Measurements from ENCODE around the gene AGO3. TPM values are rescaled to one million over a fixed set of nuclear protein-coding genes. Genes with fewer than 3 reads are reported as not detected.

AGO3 gene
- polyA plus RNA-seq, 2 donors = 2.6 to 3.2 TPM

DNA sequence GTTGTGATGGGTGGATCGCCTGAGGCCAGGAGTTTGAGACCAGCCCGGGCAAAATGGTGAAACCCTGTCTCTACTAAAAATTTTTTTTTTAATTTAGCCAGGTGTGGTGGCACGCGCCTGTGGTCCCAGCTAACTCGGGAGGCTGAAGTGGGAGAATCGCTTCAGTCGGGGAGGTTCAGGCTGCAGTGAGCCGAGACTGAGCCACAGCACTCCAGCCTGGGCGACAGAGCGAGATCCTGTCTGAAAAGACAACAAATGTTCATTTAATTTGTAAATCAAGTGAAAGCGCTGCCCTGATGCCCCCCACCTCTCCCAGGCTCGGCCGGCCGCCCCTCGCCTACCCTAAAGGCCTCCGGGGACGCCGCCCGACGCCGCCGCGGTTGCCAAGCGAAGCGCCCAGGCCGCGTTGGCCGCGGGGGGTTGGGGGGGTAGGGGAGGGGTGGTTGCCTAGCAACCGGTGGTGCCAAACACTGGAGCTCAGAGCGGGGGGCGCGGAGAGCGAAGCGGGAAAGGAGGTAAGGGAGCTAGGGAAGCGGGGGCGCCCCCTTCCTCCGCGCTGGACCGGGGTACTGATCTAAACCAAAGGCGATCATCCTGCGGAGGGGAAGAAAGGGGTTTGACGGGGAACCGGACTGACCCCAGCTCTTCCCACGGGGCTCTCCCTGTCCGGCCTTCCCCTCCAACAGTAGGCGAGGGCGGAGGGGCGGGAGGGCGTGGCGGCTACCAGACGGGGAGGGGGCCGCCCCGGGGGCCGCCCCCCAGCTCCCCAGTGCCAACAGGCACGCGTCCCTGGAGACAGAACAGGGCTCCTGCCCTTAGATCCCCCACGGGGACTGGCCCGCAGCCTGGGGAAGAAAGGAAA, 153.0 kb downstream of the AGO3 start, which contains the start of gene TEKT2:
TEKT2 (plus strand) TSS at position 460 of the 862 bp plus-strand sequence. CDS start 828 bp downstream, outside the sequence.
- Histone ChIP-seq H3K27ac (ENCODE audit: low read depth in 2 of 2, low read length in 1 of 2) (no peak within 1 kb of the TSS), H3K27me3 (ENCODE audit: control insufficient read depth in 1 of 2, insufficient read depth in 2 of 2, low read length in 2 of 2) (no peaks in the 10 kb centered on the region), H3K9me3 (ENCODE audit: control insufficient read depth in 2 of 2, insufficient read depth in 1 of 2, low read depth in 1 of 2, low read length in 1 of 2) (no peaks in the 10 kb centered on the region), H3K4me1 (ENCODE audit: control insufficient read depth in 2 of 2, insufficient read depth in 2 of 2, low read length in 1 of 2) (peaks cover 0 to 7% of the 10 kb centered on the region in 2 donors), H3K4me3 (ENCODE audit: low read depth in 1 of 2, low read length in 2 of 2) (peak within 1 kb of the TSS; percentile 15 to 41), H3K36me3 (ENCODE audit: control insufficient read depth in 2 of 2, insufficient read depth in 2 of 2, low read length in 1 of 2) (no peaks in the 10 kb centered on the region)
- WGBS, 2 donors = 14 to 17% methylated on average over 51 to 58 of the region's 59 CpGs

GRCh38 chr1:36084497-36085115, 153.7 kb downstream of the AGO3 start:
- no peaks in the 10 kb centered on the region for H3K27me3 ChIP-seq (ENCODE audit: control insufficient read depth in 1 of 2, insufficient read depth in 2 of 2, low read length in 2 of 2)
- H3K4me1 ChIP-seq (ENCODE audit: control insufficient read depth in 2 of 2, insufficient read depth in 2 of 2, low read length in 1 of 2) = peaks cover 0 to 9% of the 10 kb centered on the region in 2 donors
- no peaks in the 10 kb centered on the region for H3K36me3 ChIP-seq (ENCODE audit: control insufficient read depth in 2 of 2, insufficient read depth in 2 of 2, low read length in 1 of 2)
- H3K9me3 ChIP-seq (ENCODE audit: control insufficient read depth in 2 of 2, insufficient read depth in 1 of 2, low read depth in 1 of 2, low read length in 1 of 2) = no peaks in the 10 kb centered on the region
- WGBS, 2 donors = 39 to 54% methylated on average over 19 of the region's 19 CpGs
- no peak overlapping the region for H3K27ac ChIP-seq (ENCODE audit: low read depth in 2 of 2, low read length in 1 of 2)
- H3K4me3 ChIP-seq (ENCODE audit: low read depth in 1 of 2, low read length in 2 of 2) = peak overlapping the region; percentile 15 to 41

DNA sequence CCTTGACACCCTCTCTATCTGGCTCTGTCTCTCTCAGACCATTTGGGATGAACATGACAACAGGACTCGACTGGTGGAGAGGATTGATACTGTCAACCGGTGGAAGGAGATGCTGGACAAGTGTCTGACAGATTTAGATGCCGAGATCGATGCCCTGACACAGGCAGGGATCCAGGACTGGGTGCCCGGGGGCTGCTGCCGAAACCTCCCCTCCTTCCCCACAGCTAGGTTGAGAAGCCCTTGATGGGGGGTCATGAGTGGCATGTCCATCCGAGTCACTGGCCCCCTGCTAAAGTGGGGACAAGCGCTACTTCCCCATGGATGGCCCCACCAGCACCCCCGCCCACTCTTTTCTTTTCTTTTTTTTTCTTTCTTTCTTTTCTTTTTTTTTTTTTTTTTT, 154.2 kb downstream of the AGO3 start:
- Histone ChIP-seq H3K27ac (ENCODE audit: low read depth in 2 of 2, low read length in 1 of 2) (no peak overlapping the region), H3K4me3 (ENCODE audit: low read depth in 1 of 2, low read length in 2 of 2) (no peak overlapping the region), H3K4me1 (ENCODE audit: control insufficient read depth in 2 of 2, insufficient read depth in 2 of 2, low read length in 1 of 2) (peaks cover 0 to 11% of the 10 kb centered on the region in 2 donors), H3K27me3 (ENCODE audit: control insufficient read depth in 1 of 2, insufficient read depth in 2 of 2, low read length in 2 of 2) (no peaks in the 10 kb centered on the region), H3K9me3 (ENCODE audit: control insufficient read depth in 2 of 2, insufficient read depth in 1 of 2, low read depth in 1 of 2, low read length in 1 of 2) (no peaks in the 10 kb centered on the region), H3K36me3 (ENCODE audit: control insufficient read depth in 2 of 2, insufficient read depth in 2 of 2, low read length in 1 of 2) (no peaks in the 10 kb centered on the region)
- 83 to 94% methylated on average over 8 to 9 of the region's 9 CpGs for WGBS, 2 donors

DNA sequence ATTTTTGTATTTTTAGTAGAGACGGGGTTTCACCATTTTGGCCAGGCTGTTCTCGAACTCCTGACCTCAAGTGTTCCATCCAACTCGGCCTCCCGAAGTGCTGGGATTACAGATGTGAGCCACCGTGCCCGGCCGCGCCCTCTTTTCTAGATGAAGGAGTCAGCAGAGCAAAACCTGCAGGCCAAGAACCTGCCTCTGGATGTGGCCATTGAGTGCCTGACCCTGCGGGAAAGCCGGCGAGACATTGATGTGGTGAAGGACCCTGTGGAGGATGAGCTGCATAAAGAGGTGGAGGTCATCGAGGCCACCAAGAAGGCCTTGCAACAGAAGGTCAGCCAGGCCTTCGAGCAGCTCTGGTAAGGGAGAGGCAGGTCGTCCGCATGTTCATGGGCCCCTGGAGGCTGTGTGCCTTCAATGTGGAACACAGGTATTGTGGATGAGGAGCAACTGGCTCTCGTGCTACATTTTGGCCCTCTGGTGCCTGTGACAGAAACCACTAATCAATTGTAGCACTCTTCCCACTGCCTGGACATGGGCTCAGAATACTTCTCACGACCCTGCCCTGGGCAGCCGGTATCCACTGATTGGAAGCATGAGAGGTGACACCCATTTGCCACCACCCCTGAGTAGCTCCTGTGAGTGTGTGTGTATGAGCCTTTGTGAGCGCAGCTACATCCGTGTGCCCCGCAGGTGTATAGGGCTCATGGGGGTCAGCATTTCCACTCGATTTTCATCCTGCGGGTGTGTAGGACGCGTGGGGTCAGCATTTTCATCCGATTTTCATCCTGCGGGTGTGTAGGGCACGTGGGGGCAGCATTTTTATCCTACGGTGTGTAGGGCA, 155.0 kb downstream of the AGO3 start:
- WGBS, 2 donors = 92% methylated on average over 29 of the region's 29 CpGs

DNA sequence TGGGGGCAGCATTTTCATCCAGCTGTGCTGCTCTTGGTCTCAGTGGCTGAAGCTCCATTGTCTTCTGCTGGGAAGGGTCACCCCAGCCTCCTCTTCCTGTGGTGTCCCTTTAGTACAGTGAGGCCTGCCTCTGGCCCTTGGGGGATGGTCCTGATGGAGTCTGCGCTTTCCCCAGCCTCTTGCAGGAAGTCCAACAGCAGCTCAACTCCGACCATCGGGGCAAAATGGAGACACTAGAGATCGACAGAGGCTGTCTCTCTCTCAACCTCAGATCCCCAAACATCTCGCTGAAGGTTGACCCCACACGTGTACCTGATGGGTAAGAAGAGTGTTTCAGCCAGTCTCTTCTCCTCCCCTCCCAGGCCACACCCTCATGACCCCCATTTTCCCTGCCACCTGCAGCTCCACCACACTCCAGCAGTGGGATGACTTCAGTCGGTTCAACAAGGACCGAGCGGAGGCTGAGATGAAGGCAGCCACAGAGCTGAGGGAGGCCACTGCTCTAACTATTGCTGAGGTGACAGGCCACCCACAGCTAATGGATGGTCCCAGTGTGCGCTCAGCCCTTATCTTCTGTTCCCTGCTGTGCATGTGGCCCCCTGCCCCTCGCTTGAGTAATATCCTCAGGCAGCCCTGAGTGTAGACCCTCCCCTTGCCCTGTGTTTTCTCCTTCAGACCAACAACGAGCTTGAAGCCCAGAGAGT, 155.8 kb downstream of the AGO3 start:
- no peak overlapping the region for H3K27ac ChIP-seq (ENCODE audit: low read depth in 2 of 2, low read length in 1 of 2)
- H3K27me3 ChIP-seq (ENCODE audit: control insufficient read depth in 1 of 2, insufficient read depth in 2 of 2, low read length in 2 of 2) = no peaks in the 10 kb centered on the region
- no peak overlapping the region for H3K4me3 ChIP-seq (ENCODE audit: low read depth in 1 of 2, low read length in 2 of 2)
- H3K36me3 ChIP-seq (ENCODE audit: control insufficient read depth in 2 of 2, insufficient read depth in 2 of 2, low read length in 1 of 2) = peaks cover 0 to 5% of the 10 kb centered on the region in 2 donors
- no peaks in the 10 kb centered on the region for H3K9me3 ChIP-seq (ENCODE audit: control insufficient read depth in 2 of 2, insufficient read depth in 1 of 2, low read depth in 1 of 2, low read length in 1 of 2)
- H3K4me1 ChIP-seq (ENCODE audit: control insufficient read depth in 2 of 2, insufficient read depth in 2 of 2, low read length in 1 of 2) = peaks cover 0 to 13% of the 10 kb centered on the region in 2 donors
- 85% methylated on average over 12 of the region's 12 CpGs for WGBS, 2 donors

More for the DNA sequence above, 155.0 kb downstream of the AGO3 start:
- Histone ChIP-seq H3K36me3 (ENCODE audit: control insufficient read depth in 2 of 2, insufficient read depth in 2 of 2, low read length in 1 of 2) (no peaks in the 10 kb centered on the region), H3K4me1 (ENCODE audit: control insufficient read depth in 2 of 2, insufficient read depth in 2 of 2, low read length in 1 of 2) (peaks cover 0 to 11% of the 10 kb centered on the region in 2 donors), H3K27me3 (ENCODE audit: control insufficient read depth in 1 of 2, insufficient read depth in 2 of 2, low read length in 2 of 2) (no peaks in the 10 kb centered on the region), H3K4me3 (ENCODE audit: low read depth in 1 of 2, low read length in 2 of 2) (no peak overlapping the region), H3K27ac (ENCODE audit: low read depth in 2 of 2, low read length in 1 of 2) (no peak overlapping the region), H3K9me3 (ENCODE audit: control insufficient read depth in 2 of 2, insufficient read depth in 1 of 2, low read depth in 1 of 2, low read length in 1 of 2) (no peaks in the 10 kb centered on the region)

DNA sequence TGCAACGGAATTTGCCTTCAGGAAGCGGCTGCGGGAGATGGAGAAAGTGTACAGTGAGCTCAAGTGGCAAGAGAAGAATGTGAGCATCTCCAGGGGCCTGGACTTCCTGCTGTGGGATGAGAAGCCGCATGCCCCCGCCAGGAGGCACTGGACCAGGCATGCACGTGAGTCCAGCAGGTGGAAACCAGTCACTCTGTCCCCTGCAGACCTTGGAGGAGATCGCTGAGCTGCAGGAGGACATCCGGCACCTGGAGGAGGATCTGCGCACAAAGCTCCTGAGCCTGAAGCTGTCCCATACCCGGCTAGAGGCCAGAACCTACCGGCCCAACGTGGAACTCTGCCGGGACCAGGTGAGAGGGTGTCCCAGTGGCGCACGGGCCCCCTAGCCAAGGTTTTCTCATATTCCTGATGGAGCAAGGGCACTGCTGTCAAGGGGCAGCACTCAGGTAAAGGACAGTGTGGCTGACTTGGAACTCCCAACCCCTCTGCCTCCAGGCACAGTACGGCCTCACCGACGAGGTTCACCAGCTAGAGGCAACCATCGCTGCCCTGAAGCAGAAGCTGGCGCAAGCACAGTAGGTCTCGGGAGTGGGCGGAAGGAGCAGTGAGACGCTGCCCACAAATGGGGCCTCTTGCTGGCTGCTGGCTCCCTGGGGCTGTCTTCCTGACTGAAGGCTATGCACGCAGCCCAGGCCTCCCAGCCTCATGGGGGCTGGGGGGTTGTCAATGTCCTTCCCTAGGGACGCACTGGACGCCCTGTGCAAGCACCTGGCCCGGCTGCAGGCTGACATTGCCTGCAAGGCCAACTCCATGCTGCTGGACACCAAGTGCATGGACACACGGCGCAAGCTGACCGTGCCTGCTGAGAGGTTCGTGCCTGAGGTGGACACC, 156.6 kb downstream of the AGO3 start:
- Histone ChIP-seq H3K36me3 (ENCODE audit: control insufficient read depth in 2 of 2, insufficient read depth in 2 of 2, low read length in 1 of 2) (peaks cover 0 to 13% of the 10 kb centered on the region in 2 donors), H3K27me3 (ENCODE audit: control insufficient read depth in 1 of 2, insufficient read depth in 2 of 2, low read length in 2 of 2) (no peaks in the 10 kb centered on the region), H3K27ac (ENCODE audit: low read depth in 2 of 2, low read length in 1 of 2) (no peak overlapping the region), H3K9me3 (ENCODE audit: control insufficient read depth in 2 of 2, insufficient read depth in 1 of 2, low read depth in 1 of 2, low read length in 1 of 2) (no peaks in the 10 kb centered on the region), H3K4me3 (ENCODE audit: low read depth in 1 of 2, low read length in 2 of 2) (no peak overlapping the region), H3K4me1 (ENCODE audit: control insufficient read depth in 2 of 2, insufficient read depth in 2 of 2, low read length in 1 of 2) (peaks cover 0 to 13% of the 10 kb centered on the region in 2 donors)
- 90 to 92% methylated on average over 31 of the region's 31 CpGs for WGBS, 2 donors

DNA sequence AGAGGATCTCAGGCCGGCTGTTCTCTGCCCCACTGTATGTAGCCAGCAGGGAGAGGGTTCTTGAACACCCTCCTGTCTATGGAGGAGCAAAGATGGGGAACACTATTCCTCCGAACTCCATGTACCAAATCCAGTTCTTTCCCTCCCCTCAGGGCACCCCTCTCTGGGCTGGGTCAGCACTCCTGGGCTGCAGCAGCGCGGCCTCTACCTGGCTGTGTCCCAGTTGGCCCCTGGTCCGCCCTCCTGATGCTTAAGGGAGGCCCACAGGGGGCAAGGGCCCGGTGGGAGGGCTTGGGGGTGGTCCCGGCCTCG, 157.3 kb downstream of the AGO3 start:
- H3K4me3 ChIP-seq (ENCODE audit: low read depth in 1 of 2, low read length in 2 of 2) = peak overlapping the region; percentile 63 to 95
- peaks cover 5 to 20% of the 10 kb centered on the region in 2 donors for H3K36me3 ChIP-seq (ENCODE audit: control insufficient read depth in 2 of 2, insufficient read depth in 2 of 2, low read length in 1 of 2)
- no peaks in the 10 kb centered on the region for H3K27me3 ChIP-seq (ENCODE audit: control insufficient read depth in 1 of 2, insufficient read depth in 2 of 2, low read length in 2 of 2)
- peaks cover 0 to 13% of the 10 kb centered on the region in 2 donors for H3K4me1 ChIP-seq (ENCODE audit: control insufficient read depth in 2 of 2, insufficient read depth in 2 of 2, low read length in 1 of 2)
- 21 to 30% methylated on average over 6 to 8 of the region's 8 CpGs for WGBS, 2 donors
- no peaks in the 10 kb centered on the region for H3K9me3 ChIP-seq (ENCODE audit: control insufficient read depth in 2 of 2, insufficient read depth in 1 of 2, low read depth in 1 of 2, low read length in 1 of 2)
- H3K27ac ChIP-seq (ENCODE audit: low read depth in 2 of 2, low read length in 1 of 2) = peak overlapping the region in 1 of 2 donors; percentile 16

- H3K27ac ChIP-seq (ENCODE audit: low read depth in 2 of 2, low read length in 1 of 2) = peak within 1 kb of the TSS; percentile 89 to 90
- H3K36me3 ChIP-seq (ENCODE audit: control insufficient read depth in 2 of 2, insufficient read depth in 2 of 2, low read length in 1 of 2) = peaks cover 6 to 26% of the 10 kb centered on the region in 2 donors
- peaks cover 0 to 13% of the 10 kb centered on the region in 2 donors for H3K4me1 ChIP-seq (ENCODE audit: control insufficient read depth in 2 of 2, insufficient read depth in 2 of 2, low read length in 1 of 2)
- peak within 1 kb of the TSS; percentile 63 to 95 for H3K4me3 ChIP-seq (ENCODE audit: low read depth in 1 of 2, low read length in 2 of 2)
- no peaks in the 10 kb centered on the region for H3K9me3 ChIP-seq (ENCODE audit: control insufficient read depth in 2 of 2, insufficient read depth in 1 of 2, low read depth in 1 of 2, low read length in 1 of 2)
- no peaks in the 10 kb centered on the region for H3K27me3 ChIP-seq (ENCODE audit: control insufficient read depth in 1 of 2, insufficient read depth in 2 of 2, low read length in 2 of 2)
- 0 to 1% methylated on average over 64 to 84 of the region's 84 CpGs for WGBS, 2 donors
Observed at GRCh38 chr1:36088577-36089392, 157.9 kb downstream of the AGO3 start, which contains the start of gene ADPRS. Gene ADPRS, plus strand, starts transcription at chr1:36088892. Its CDS starts 13 bp downstream, at chr1:36088905.

Measured in esophagus (tissue), 2 donors.